BJ (cell line): ENCODE measurements around the gene RAET1E. TPM values are rescaled to one million over a fixed set of nuclear protein-coding genes. Genes with fewer than 3 reads are reported as not detected.

Experiments used
- CTCF ChIA-PET: fragments of 350-600 bp; formaldehyde crosslinking; extraction: SDS; loops from one replicate; lab custom pipeline; 2021; ENCODE audit warnings: antibody characterized with exemption, inconsistent platforms; lab: Yijun Ruan, JAX
- POLR2A ChIA-PET: fragments of 300-600 bp; sonication (Branson Sonifier 250); formaldehyde crosslinking; extraction: SDS; loops from one replicate; lab custom pipeline; 2021; ENCODE audit warnings: antibody characterized with exemption; lab: Charles Lee
- DNase-seq: peaks from one replicate; pipeline ENCODE4 v3.0.0-alpha.2; 2011; ENCODE audit warnings: low read depth
- H3K27me3 ChIP-seq: 2 replicates; pipeline ENCODE4 v1.6.0; 2011; ENCODE audit warnings: low read length; ENCODE audit not compliant: control insufficient read depth, insufficient read depth
- H3K36me3 ChIP-seq: 2 replicates; pipeline ENCODE4 v1.5.1; 2011; ENCODE audit warnings: low read length; ENCODE audit not compliant: control insufficient read depth, insufficient read depth
- H3K4me3 ChIP-seq: 2 replicates; pipeline ENCODE4 v1.5.1; 2011; ENCODE audit warnings: low read depth, mild to moderate bottlenecking, control low read depth, low read length
- CTCF ChIP-seq: IDR thresholded peaks from 2 replicates; pipeline ENCODE4 v1.5.1; 2011; ENCODE audit warnings: low read depth, mild to moderate bottlenecking, control low read depth, inconsistent platforms, low read length, moderate library complexity; ENCODE audit not compliant: insufficient read depth
- polyA plus RNA-seq: library from polyadenylated mRNA; depleted of rRNA; stranded (reverse); fragments of >200 nt; gene quantifications from 2 replicates; pipeline ENCODE4 v1.2.3, GENCODE V29; 2011

Gene RAET1E
- polyA plus RNA-seq, 1 experiment, result 0.31 TPM

DNA sequence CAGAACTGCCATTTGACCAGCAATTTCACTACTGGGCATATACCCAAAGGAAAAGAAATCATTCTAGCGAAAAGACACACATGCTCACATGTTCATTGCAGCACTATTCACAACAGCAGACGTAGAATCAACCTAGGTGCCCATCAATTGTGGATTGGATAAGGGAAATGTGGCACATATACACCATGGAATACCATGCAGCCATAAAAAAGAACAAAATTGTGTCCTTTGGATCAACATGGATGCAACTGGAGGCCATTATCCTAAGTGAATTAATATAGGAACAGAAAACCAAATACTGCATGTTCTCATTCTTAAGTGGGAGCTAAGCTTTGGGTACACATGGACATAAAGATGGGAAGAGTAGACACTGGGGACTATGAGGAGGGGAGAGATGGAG lies 16.1 kb downstream of the RAET1E start:
- POLR2A ChIA-PET, result no interaction called here

GRCh38 chr6:149881066-149881766 lies 16.7 kb downstream of the RAET1E start:
- Histone ChIP-seq H3K27me3 (peaks cover 6% of the 10 kb centered on the region), H3K4me3 (no peak overlapping the region), H3K36me3 (no peaks in the 10 kb centered on the region)
- ChIA-PET POLR2A (no interaction called here), CTCF (no interaction called here)
- DNase-seq, result no peak
- TF ChIP-seq CTCF, result no peak

More for the DNA sequence above, 16.1 kb downstream of the RAET1E start:
- H3K4me3 ChIP-seq, result no peak overlapping the region
- no peaks in the 10 kb centered on the region for H3K36me3 ChIP-seq
- CTCF ChIA-PET, result no interaction called here
- peaks cover 6% of the 10 kb centered on the region for H3K27me3 ChIP-seq
- no peak for TF ChIP-seq CTCF
- no peak for DNase-seq

DNA sequence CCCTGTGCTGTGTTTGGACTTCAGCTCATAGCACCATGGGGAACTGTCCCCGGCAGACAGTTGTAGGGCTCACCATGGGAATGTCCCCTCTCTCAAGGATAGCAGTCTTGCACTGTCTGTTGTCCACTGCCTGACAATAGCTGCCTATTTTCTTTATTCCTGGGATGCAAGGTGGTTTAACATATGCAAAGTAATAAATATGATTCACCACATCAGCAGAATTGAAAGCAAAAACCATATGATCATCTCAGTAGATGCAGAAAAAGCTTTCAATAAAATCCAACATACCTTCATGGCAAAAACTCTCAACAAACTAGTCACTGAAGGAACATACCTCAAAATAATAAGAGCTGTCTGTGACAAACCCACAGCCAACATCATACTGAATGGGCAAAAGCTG lies 20.3 kb downstream of the RAET1E start:
- ChIA-PET POLR2A (no interaction called here), CTCF (interaction anchor here (0.8 to 2.2 kb wide), 4 partner anchors 9 to 17 kb away, joined by 3 to 5 read pairs (median 3); no protein-coding TSS in a partner anchor)
- no peak for TF ChIP-seq CTCF

DNA sequence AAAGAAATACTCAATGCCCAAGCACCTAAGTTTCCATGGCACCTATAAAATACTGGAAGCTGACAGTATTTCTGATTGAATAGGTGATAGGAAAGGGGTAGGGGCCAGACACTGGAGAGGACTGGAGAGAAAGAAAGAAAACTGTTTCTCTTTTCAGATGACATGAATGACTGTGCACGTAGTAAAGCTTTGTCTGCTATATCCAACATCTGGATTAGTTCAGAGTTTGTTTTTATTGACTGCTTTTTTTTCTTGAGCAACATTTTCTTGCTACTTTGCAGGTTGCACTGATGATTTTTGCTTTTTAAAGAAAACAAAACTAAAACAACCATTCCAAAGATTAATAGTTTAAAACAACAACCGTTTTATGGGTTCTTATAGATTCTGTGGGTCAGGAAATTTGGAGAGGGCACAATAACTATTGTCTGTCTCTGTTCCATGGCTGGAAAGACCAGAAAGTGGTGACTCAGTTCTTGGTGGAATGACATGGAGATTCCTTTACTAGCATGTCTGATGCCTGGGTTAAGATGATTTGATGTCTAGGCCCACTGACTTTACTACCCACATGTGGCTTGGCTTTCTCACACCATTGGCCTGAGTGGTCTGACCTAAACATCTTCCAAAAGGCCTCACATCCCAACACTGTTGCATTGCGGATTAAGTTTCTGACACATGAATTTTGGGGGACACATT lies 21.5 kb downstream of the RAET1E start:
- Histone ChIP-seq H3K36me3 (no peaks in the 10 kb centered on the region), H3K4me3 (no peak overlapping the region), H3K27me3 (peaks cover 6% of the 10 kb centered on the region)
- no peak for TF ChIP-seq CTCF
- ChIA-PET POLR2A (no interaction called here), CTCF (interaction anchor here (1.9 to 2.2 kb wide), 2 partner anchors 11 to 18 kb away, joined by 4 to 5 read pairs; no protein-coding TSS in a partner anchor)
- DNase-seq, result no peak

More for the DNA sequence above, 20.3 kb downstream of the RAET1E start:
- no peak overlapping the region for H3K4me3 ChIP-seq
- no peaks in the 10 kb centered on the region for H3K36me3 ChIP-seq
- no peak for DNase-seq
- peaks cover 6% of the 10 kb centered on the region for H3K27me3 ChIP-seq

- H3K36me3 ChIP-seq, result no peaks in the 10 kb centered on the region
- no peak for DNase-seq
- no peak overlapping the region for H3K4me3 ChIP-seq
- CTCF ChIA-PET, result no interaction called here
- POLR2A ChIA-PET, result no interaction called here
- 0 out of 2 replicates have a peak, but pooled peaks cover under 1% of the 10 kb centered on the region for H3K27me3 ChIP-seq
- TF ChIP-seq CTCF, result no peak
Observed at GRCh38 chr6:149872233-149872632, 25.7 kb downstream of the RAET1E start.
